ENCODE data around the gene ADRA2C. TPM values are rescaled to one million over a fixed set of nuclear protein-coding genes. Genes with fewer than 3 reads are reported as not detected.

ADRA2C gene
- total and polyA plus RNA-seq, 9 of the 15 experiments (the other 6 are each of a cell fraction or from before 2014, with no cell fraction given), result 0.06 to 0.58 (median 0.14) TPM; not detected in 2

DNA sequence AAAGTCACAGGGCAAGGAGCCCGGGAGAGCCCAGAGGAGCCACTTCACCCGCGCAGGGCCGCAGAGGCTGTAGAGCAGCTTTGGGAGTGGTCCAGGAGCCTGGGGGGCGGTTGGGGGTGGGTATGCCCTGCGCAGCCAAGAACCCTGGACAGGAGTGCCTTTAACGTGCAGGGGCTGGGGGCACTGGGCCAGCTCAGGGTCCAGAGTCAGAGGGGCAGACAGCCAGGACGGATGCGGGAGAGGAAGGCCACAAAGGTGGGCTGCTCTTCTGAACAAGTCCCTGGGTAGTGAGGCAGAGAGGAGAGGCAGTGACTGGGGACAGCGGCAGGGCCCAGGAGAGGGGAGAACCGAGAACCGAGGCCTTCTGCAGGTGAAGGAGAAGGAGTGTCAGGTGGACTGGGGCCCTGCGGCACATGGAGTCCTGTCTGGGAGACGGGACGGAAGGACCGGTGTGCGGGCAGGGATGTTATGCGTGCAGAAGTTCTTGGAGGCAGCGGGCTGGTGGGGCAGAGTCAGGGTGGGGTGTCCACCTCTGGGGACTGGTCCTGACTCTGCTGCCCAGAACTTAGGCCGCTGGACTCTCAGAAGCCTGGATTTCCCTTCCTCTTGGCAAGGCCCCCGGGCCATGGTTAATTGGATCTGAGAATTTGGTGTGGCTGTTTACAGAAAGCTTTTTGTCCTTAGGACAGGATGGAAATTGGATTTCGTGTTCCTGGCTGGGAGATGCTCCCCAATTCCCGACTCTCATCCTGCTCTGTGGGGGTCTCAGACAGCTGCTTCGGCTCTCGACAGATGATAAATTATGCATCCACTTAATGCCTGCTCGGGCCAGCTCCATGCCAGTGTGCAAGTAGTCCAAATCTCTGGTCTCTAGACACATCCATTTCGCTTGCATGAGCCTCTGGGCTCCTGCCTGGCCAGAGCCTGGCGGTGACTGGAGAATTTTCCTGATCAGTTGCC lies 31.9 kb downstream of the ADRA2C start:
- DNase-seq (ENCODE audit: extremely low read depth in 1 of 4, low spot score in 3 of 4), result no peak
- no peak for FAIRE-seq
- 6% methylated on average over 25 of the region's 28 CpGs for WGBS (ENCODE audit: insufficient coverage, low coverage, missing lambda C conversion rate)
- no peak for TF ChIP-seq PHTF2 (CRISPR knock-in tag; IDR thresholded peaks at IDR 0.05)
- no peak for TF ChIP-seq KHSRP (IDR thresholded peaks at IDR 0.05)
- TF ChIP-seq, protein P1, sequence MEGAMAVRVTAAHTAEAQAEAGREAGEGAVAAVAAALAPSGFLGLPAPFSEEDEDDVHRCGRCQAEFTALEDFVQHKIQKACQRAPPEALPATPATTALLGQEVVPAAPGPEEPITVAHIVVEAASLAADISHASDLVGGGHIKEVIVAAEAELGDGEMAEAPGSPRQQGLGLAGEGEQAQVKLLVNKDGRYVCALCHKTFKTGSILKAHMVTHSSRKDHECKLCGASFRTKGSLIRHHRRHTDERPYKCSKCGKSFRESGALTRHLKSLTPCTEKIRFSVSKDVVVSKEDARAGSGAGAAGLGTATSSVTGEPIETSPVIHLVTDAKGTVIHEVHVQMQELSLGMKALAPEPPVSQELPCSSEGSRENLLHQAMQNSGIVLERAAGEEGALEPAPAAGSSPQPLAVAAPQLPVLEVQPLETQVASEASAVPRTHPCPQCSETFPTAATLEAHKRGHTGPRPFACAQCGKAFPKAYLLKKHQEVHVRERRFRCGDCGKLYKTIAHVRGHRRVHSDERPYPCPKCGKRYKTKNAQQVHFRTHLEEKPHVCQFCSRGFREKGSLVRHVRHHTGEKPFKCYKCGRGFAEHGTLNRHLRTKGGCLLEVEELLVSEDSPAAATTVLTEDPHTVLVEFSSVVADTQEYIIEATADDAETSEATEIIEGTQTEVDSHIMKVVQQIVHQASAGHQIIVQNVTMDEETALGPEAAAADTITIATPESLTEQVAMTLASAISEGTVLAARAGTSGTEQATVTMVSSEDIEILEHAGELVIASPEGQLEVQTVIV (CRISPR knock-in tag; IDR thresholded peaks at IDR 0.05; ENCODE audit: borderline replicate concordance), result no peak
- TF ChIP-seq, protein P2, sequence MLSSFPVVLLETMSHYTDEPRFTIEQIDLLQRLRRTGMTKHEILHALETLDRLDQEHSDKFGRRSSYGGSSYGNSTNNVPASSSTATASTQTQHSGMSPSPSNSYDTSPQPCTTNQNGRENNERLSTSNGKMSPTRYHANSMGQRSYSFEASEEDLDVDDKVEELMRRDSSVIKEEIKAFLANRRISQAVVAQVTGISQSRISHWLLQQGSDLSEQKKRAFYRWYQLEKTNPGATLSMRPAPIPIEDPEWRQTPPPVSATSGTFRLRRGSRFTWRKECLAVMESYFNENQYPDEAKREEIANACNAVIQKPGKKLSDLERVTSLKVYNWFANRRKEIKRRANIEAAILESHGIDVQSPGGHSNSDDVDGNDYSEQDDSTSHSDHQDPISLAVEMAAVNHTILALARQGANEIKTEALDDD (IDR thresholded peaks at IDR 0.05), result no peak
- no peak for TF ChIP-seq ZNF224 (CRISPR knock-in tag; IDR thresholded peaks at IDR 0.05)
- no peak for TF ChIP-seq ZNF644 (tag; IDR thresholded peaks at IDR 0.05; ENCODE audit: low read depth)
- TF ChIP-seq, protein P3, sequence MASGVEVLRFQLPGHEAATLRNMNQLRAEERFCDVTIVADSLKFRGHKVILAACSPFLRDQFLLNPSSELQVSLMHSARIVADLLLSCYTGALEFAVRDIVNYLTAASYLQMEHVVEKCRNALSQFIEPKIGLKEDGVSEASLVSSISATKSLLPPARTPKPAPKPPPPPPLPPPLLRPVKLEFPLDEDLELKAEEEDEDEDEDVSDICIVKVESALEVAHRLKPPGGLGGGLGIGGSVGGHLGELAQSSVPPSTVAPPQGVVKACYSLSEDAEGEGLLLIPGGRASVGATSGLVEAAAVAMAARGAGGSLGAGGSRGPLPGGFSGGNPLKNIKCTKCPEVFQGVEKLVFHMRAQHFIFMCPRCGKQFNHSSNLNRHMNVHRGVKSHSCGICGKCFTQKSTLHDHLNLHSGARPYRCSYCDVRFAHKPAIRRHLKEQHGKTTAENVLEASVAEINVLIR (CRISPR knock-in tag; IDR thresholded peaks at IDR 0.05), result no peak
- no peak for TF ChIP-seq KDM2B (CRISPR knock-in tag; IDR thresholded peaks at IDR 0.05)
- TF ChIP-seq NCOA4 (IDR thresholded peaks at IDR 0.05; ENCODE audit: partially characterized antibody), result no peak
- TF ChIP-seq ZEB2 (IDR thresholded peaks at IDR 0.05), result no peak
- TF ChIP-seq MTA2 (IDR thresholded peaks at IDR 0.05; ENCODE audit: low read depth), result no peak
- no peak for TF ChIP-seq NR3C1 (CRISPR knock-in tag; IDR thresholded peaks at IDR 0.05)
- no peak for TF ChIP-seq KAT8 (IDR thresholded peaks at IDR 0.05; ENCODE audit: low read depth)
- no peak for TF ChIP-seq SUPT5H (IDR thresholded peaks at IDR 0.05)
- TF ChIP-seq ZNF263 (CRISPR knock-in tag; IDR thresholded peaks at IDR 0.05; ENCODE audit: borderline replicate concordance), result no peak
- ATAC-seq, result no peak
- intact Hi-C loops (cut with micrococcal nuclease), result no loop called here
- Histone ChIP-seq H3K27ac (ENCODE audit: extremely low read depth, low read depth, low read length) (no peak overlapping the region), H3K4me1 (replicated peaks in 1 of 2; ENCODE audit: control insufficient read depth in 2 of 2, insufficient read depth in 2 of 2, low read length in 2 of 2) (peaks cover 0 to 2% of the 10 kb centered on the region in 2 experiments; a peak in 1 of 5 replicates), H3K4me3 (no peak overlapping the region), H3K9me3 (replicated peaks; ENCODE audit: control insufficient read depth, insufficient read depth, low read depth, low read length) (no peaks in the 10 kb centered on the region), H3K27me3 (ENCODE audit: control insufficient read depth in 2 of 2, insufficient read depth in 2 of 2, low read length in 2 of 2) (peaks cover 2 to 45% of the 10 kb centered on the region in 2 experiments; a peak in 2 of 5 replicates), H3K4me2 (ENCODE audit: insufficient read depth, low read length) (no peak overlapping the region), H3K36me3 (ENCODE audit: control insufficient read depth, insufficient read depth, low read length) (no peaks in the 10 kb centered on the region), H3K9me1 (ENCODE audit: control insufficient read depth, insufficient read depth, low read length) (no peaks in the 10 kb centered on the region), H2AFZ (ENCODE audit: low read depth, low read length) (no peak overlapping the region), H3K79me2 (ENCODE audit: control insufficient read depth, insufficient read depth, low read length) (no peaks in the 10 kb centered on the region), H3K9ac (ENCODE audit: insufficient read depth in 1 of 2, low read depth in 2 of 2, low read length in 2 of 2) (no peak overlapping the region), H4K20me1 (replicated peaks; ENCODE audit: control insufficient read depth, insufficient read depth, low read length) (no peaks in the 10 kb centered on the region)
- POLR2A ChIA-PET, result no interaction called here
- in situ Hi-C loops (cut with MboI), result no loop called here
- BruUV-seq (replicated peaks), result no TSS peak
- CTCF ChIA-PET (ENCODE audit: low intra/inter-chr PET ratio), result no interaction called here

All from K562 (cell line).